Measurements from ENCODE around the gene GUCY1A2.
A peak's percentile ranks its signal among the peaks of the same experiment; 100 is the strongest.

Gene GUCY1A2

DNA sequence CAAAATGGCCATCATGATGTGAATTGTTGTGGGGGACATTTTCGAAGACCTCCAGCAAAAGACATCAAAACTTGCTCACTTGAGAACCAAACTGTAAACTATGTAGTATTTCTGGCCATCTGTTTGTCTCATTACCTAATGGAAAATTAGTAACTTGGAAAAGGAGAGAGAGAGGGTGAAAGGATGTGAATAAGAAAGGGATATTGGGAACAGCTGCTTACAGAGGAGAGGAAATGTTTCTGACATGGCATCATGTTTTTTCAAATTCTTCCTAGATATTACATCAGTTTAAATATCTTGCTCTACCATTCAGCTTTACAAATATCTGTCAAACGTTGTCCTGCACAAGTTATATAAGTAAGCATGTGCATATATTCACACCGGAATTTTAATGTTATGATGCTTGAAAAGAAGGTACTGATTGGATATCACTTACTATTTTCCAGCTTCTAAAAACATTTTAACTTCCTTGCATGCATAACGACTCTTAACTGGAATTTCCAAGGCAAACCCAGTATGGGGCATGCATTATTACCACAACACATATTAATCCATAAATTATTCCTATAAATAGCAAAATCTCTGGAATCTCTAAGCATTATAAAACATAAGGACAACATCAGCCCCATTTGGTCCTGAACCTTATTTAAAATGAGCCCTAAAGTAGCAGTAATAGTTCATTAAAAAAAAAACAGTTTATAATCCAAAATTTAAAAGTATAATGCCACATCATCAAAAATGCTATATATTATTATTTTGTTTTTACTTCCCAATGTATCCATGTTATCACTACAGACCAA lies 20.0 kb downstream of the GUCY1A2 start:
- peak; percentile 59 for DNase-seq (ENCODE audit: low read depth)

DNA sequence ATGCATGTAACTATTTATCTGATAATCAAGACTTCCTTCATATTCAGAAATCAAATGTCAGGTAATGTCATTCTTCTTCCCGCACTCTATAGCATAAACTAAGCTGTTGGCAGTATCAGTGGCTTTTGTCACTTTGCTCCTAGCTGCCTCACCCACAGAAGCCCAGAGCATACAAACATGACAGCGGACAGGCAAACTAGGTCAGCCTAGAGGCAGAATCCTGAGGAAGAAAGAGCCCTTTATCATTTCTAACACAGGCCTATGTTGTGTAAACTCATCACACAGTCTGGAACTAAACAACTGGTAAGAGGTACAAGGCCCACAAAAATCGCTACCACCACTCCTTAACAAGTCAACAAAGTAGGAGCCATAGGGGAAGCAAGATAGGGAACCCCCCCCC lies 21.0 kb downstream of the GUCY1A2 start:
- no peak for DNase-seq (ENCODE audit: low read depth)

DNA sequence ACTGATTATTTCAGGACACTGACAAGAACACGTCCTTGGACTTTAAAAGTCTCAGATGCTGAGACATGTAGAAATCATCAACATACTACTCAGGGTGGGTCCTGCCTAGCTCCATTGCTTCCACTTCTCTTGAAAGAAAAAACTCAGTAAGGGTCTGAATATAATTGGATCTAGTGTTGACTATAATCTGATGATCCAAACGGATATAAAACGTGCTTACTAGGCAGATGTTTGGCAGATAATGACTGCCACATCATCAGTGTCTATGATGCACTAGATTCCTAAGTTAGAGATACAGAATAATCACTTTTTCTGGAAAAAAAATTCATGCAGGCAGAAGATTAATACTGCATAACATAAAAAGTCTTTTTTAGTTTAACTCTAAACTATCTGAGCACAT lies 21.6 kb downstream of the GUCY1A2 start:
- no peak for DNase-seq (ENCODE audit: low read depth)

DNA sequence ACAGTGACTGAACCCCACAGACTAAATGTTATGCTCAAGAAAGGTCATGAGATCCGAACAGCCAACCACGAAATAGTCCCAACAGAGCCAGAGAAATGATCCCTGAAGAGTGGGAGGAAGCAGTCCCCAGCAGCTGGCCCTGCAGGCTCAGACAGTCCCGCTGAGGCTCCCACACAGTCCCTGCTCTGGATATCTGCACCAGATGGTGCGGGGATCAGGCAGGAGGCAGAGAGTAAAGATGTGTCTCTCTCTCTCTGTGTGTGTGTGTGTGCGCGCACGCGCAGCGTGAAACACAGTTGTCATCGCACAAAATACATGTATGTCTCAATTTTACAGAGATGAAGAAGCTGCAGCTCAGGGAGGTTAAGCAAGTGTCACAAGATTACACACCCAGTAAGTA lies 27.9 kb downstream of the GUCY1A2 start:
- DNase-seq (ENCODE audit: low read depth), result no peak

DNA sequence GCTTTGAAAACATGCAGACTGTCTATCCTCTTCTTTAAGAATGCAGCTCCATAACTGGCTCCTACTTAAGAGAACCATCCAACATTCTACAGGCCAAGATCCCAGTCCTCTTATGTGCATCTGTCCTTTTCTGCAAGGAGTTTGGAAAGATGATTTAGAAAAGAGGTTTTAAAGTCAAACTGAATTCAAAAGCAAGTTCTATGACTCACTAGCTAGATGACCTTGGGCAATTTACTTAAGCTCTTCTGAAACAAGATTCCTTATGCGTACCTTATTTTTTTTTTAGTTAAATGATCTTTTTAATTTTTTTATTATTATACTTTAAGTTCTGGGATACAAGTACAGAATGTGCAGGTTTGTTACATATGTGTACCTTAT lies 29.2 kb downstream of the GUCY1A2 start:
- no peak for DNase-seq (ENCODE audit: low read depth)

DNA sequence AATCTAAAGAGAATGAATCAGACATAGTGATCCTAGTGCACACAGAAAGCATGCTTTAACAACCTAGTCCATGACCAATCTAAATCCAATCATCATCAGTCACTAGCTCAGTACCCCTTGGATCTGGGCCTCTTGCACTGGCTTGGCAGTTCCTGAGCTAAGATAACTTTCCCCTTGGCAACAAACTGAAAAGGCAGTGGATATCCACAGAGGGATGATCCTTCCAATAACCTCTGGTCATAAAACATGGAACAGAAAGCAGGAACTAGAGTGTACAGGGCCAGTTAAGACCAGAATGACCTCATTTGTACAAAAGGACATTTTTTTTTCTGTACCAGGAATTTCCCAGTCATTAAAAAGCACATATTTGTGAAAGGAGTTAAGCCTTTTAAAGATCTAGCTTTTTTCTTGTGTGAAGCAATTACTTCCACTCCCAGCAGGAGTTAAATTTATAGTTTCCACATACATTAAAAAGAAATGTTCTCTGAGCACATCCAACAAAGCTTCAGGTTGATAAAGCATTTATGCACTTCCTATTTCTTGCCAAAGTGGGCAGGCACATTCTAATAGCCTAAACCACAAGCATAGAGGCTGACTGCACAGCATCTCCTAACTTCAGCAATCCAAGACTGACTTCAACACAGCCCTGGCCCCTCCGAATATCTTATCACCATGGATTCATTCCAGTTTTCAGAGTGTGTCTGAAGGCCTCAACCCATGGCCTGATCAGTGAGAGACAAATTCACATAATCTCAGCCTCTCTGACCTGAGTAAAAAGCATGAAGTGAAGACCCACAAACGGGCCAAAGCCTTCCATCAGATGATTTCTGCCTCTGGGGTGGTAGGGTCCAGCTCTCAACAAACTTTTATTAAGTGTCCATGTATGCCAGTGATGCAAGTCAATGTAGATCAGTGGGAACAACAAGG lies 29.9 kb downstream of the GUCY1A2 start:
- DNase-seq (ENCODE audit: low read depth), result peak; percentile 99

DNA sequence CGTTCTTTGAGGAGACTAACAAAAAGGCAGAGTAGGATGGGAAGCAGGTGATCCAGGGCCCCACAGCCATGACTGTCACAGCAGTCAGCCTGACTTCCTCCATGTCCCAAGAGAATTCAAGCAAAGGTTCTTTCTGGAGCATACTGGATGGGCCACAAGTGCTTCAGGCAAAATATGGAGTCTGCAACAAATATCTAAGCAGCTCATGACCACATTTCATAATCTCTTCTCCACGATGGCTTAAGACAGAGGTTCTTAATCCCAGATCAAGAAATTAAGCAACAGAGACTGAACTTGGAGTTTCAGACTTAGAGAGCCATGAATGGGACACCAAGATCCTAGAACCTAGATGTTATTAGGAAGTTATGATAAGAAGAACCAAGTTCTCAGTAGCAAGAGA lies 31.6 kb downstream of the GUCY1A2 start:
- DNase-seq (ENCODE audit: low read depth), result no peak

DNA sequence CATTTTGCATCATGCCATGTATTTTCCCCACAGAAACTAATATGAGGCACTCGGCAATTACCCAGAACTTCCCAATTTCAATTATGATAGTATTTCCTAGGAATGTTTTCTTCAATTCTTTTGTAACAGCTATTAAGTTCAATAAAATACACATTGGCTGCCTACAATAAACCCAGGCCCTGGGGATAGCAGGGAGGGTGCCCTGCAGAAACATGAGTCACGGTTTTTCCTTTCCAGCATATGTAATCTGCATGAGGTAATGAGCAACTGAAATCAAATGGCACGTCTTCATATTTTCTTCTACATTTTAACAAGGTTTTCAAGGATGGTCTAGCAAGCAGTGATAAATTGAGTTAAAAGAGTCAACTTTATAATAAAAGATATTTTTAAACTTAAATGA lies 32.0 kb downstream of the GUCY1A2 start:
- DNase-seq (ENCODE audit: low read depth), result no peak

DNA sequence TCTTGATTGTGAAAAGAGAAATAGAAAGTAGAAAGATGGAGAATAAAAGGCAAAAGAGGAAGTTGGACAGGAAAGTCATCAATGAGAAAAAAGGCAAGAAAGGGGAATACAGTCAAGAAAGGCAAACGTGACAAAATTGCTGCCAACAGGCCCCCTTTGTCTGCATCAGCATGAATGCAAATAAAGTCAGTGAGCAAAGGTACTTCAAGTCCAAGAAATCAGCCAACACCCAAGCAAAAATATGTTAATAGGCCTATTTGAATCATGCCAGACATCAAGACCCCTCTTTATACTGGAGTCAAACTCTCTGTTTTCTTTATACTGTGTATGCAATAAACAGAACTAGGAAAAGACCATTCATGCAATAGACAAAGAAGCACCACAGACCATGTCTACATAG lies 34.3 kb downstream of the GUCY1A2 start:
- no peak for DNase-seq (ENCODE audit: low read depth)

DNA sequence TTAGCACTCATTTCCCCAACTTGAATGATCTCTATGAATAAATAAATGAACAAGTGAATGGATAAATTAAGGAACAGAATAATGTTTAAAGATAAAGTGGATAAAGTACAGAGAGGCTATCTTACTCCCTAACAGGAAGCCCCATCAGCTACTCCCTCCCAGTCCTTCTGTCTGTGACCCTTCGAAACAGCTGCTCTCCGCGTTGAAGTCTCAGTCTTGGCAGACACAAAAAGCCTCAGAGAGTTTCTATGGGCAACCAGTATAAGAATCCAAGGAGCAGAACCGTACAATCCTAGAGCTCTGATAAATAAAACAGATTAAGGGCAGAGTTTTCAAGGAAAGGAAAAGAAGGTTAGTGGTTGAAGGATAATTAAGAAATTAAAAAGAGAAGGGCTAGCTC lies 35.0 kb downstream of the GUCY1A2 start:
- no peak for DNase-seq (ENCODE audit: low read depth)

DNA sequence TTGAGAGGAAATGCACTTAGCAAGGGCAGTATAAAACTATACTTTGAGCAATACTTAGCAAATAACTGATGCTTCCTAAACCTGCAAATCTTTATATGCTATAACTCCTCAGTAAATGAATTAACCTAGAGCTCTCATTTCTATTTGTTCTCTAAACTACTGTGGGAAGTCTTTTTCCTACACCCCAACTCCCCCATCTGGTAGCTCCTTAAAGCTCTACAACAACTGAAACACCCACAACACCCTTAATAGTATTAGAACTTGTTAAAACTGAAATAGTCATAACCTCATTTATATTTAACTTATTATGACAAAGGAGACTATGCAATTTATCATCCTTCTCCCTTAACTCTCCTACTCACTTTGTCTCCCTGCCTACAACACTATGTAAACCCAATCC lies 43.4 kb downstream of the GUCY1A2 start:
- no peak for DNase-seq (ENCODE audit: low read depth)

DNA sequence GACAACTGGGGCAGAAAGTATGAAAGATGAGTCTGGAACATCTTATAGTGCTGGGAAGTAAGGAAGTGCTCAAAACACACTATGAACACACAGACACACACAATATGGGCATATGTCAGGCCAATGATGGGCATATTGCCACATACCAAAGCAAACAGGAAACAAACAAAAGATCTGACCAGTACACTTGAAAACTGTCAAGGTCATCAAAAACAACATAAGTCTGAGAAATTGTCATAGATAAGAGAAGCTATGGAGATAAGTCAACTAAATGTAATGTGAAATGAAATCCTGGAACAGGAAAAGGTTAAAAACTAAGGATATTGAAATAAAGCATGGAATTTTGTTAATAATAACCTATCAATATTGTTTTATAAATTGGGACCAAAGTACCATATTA lies 46.4 kb downstream of the GUCY1A2 start:
- DNase-seq (ENCODE audit: low read depth), result no peak

DNA sequence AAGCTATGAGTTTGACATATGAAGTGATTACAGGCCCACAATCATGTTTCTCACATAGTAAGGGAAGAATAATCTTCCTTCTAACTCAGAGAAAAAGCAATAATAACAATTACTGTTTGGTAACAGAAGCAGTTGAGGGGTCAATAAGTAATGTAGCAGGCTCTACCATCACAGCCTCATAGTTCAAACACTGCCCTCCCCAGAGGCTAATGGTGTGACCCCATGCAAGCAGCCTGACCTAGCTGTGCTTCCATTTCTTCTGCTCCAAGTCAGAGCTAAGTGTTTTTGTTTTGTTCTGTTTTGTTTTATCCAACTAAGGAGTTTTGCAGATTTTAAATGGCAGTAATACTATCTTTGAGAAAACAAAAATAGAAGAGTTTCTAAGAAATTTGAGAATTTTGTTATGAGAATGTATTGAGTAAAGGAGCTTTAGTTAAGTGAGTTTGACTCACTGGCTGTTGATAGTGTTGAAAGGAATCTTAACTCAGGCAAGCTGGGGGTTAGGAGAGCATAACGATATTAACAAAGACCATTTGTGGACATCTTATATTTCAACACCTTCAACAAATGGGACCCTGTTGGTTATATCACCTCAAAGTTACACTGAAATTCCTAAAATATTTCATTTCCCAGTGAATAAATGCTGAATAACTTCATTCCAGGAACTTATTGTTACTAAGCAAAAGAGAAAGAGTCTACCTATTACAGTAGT lies 48.5 kb downstream of the GUCY1A2 start:
- no peak for DNase-seq (ENCODE audit: low read depth)

DNA sequence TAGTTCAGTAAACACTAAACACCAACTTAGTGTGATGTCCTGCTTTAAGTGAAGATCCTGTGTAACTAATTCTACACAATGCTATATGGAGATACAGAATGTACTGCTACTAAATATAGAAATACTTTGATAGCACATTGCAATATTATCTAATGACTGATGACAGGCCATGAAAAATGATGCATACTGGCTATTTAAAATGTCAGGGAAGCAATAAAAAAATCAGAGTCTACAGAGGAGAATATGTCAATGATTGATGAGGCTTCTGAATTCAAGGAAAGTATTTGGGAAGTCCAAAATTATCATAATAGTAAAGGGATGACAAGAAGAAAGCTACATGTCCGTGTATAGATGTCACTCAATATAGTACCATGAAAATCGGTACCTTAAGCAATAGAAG lies 55.3 kb downstream of the GUCY1A2 start:
- DNase-seq (ENCODE audit: low read depth), result no peak

DNA sequence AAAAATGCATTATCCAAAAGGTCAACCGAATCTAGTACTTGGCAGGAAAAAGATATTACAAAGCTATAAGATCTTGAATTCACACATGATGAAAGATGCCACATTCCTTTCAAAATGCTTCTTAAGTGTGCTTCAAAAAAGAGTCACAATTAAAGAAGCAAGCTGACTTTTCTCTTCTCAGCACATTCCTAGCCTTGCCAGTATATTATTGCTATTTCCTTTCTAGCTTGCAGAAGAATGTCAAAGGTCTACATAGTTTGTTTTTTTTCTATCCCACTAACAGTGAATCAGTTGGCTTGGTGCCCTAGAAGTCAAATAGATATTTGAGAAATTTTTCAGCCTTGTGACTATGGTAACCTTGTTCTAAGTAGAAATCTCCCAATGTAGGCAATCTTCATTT lies 56.8 kb downstream of the GUCY1A2 start:
- peak; percentile 97 for DNase-seq (ENCODE audit: low read depth)

DNA sequence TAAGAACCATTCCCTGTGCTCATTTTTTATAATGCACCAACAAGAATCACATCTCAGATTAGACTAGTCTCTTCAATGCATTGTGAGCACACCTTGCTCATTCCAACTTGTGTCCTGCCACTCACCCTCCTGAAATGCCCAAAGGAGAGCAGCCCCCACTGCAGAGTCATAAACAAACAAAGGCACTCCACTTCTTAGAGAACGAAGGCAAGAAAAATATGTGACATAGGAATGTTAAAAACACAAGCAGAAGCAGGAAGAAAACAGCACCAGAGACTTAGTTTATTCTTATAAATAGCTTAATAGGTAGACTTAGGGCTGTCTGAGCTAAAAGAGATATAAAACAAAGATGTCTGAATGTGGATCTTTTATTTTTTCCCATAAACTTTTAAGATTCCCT lies 57.2 kb downstream of the GUCY1A2 start:
- no peak for DNase-seq (ENCODE audit: low read depth)

DNA sequence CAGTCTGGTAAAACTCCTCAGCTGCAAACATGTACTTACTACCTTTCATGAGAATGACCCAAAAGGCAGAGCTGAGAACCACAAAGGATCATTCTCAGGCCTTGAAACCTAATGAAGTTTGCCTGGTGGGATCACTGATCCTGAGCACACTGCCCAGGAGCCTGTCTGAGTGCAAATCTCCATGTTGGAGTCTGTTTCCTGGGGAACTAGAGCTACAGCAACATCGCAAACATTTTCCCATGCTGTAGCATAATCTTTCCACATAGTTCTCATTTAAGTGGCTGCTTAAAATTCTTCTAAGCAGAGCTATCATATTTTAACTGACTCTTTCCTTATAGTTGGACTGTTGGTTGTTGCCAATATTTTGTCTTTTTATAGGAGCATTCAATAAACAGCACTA lies 58.5 kb downstream of the GUCY1A2 start:
- DNase-seq (ENCODE audit: low read depth), result peak; percentile 72

DNA sequence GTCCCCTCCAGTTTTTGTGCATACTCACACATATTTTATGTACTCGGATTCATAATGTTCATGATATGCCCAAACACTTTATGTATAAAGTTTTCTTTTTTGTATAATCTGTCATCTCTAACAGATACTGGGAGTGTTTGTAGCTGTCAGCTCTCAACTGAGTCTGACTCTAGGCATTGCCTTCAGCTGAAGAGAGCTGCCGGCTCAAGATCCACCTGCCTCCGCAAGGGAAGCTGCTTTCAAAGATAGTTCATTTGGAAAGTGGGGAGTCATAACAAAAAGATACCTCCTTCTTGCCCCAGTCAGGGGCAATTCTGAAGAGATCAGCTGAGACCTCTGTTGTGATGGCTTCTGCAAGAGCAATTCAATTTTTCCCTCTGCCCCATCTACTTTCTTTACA lies 58.9 kb downstream of the GUCY1A2 start:
- DNase-seq (ENCODE audit: low read depth), result no peak

DNA sequence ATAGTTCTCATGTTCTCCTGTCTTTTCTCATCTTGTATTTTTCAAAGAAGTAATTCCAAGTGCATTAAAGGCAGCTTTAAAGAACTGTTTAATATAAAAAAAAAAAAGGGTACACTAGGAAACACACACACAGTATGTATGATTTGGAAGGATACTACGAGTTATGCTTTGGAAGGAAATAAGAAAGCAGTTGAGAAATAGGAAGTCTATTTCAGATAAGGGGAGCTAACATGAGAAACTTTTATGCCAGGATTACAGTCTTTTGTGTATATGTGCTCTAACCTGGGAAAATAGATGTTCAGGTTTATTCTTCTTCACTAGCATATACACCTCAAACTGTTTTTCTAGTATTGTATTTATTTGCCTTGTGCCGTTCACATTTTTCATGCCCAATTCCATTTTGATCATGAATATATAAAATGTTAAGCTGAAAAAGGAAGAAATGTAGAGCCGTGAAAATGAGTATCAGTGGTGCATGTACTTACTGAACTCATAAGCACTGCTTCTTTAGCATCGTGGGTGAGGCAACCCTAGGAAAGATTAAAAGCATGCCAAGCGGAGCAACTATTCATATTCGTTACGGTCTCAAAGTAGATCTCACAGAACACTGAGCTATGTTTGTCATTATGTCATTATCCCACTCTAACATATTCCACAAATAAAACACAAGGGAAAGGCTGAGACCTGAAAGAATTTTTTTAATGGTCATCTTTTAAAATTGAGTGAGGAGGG lies 59.6 kb downstream of the GUCY1A2 start:
- DNase-seq (ENCODE audit: low read depth), result no peak

DNA sequence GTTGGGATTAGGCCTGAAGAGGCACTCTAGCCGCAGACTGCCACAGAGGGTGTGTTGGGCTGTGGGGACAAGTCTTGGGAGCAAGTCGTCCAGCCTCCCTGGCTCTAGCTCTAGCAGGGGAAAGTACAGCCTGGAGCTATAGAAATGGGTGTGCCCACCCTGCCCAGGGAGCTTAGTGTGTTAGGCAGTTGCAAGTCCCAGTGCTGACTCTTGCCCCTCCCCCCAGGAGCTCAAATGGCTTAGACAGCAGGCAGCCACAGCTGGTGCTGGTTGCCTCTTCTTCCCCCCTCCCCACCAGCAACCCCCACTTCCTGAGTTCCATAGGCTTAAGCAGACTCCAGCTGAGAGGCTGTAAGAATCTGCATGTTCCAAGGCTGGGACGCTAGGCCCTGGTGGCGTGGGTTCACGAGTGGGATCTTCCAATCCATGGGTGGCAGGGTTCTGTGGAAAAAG lies 61.2 kb downstream of the GUCY1A2 start:
- no peak for DNase-seq (ENCODE audit: low read depth)

DNA sequence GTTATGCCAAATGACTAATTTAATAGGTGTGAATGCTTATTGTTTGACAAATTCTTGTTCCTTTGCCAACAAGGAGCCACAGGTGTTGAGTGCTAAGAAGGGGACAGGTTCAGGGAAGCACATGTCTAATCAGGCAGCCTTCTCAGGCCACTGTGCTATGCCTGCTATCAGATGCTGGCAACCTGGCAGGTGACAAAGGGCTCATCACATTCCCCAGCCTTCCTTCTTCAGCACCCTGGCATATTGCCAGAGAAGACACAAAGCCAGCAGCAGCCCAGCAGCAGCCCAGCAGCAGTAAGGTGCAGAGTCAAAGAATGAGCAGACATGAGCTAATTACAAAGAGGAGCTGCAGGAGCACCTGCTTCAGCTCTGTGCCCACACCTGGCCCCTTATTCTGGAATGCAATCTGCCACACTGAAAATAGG lies 68.2 kb downstream of the GUCY1A2 start:
- no peak for DNase-seq (ENCODE audit: low read depth)

DNA sequence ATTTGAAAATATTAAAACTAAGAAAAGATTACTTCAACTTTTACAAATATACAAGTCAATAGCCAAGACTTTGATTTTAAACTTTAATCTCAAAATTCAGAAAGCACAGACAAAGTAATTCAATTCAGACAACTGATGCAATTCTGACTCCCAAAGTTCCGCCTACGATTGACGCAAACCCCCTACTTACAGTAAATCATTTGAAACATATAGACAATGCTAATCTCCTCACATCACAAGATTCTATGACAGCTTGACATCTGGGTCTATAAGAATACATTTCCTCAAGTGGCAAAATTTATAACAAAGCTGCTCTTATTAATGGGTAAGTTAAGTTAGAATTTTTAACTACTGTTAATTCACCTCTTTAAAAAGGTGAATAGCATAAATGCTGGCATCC lies 75.2 kb downstream of the GUCY1A2 start:
- no peak for DNase-seq (ENCODE audit: low read depth)
